ENCODE measurements around the gene PATL2.
"Not testable (repeated sequence)": the region's sequence is repeated elsewhere in the genome, so short reads cannot be mapped to it uniquely, and the experiment has no call there.

Gene PATL2

DNA sequence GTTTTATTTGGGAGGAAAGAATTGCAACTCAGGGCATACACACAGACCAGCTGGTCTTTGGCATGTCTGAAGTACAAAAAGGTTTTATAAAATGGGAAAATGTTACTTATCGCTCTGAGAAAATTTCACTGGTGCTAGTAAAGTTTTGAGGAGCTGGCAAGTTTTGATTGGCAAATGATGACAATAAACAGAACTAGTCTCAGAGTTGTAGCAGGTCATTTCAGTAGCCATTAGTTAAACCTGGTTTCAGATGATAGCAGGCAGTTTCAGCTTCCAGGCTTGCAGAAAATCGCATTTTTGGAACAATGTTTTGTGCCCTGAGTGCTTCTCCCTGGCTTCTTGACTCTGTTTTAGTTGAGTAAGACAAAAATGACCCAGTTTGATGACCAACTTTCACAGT, 10.9 kb upstream of the PATL2 start:
- Histone ChIP-seq H3K4me3 (ENCODE audit: low read depth, low read length, poor library complexity, severe bottlenecking) (no peak overlapping the region), H2AFZ (ENCODE audit: low read length) (0 out of 2 replicates have a peak overlapping the region, but pooled peaks have one; percentile 13), H3K36me3 (ENCODE audit: insufficient read depth, low read length) (peaks cover 19% of the 10 kb centered on the region), H3K27ac (ENCODE audit: low read depth, low read length, poor library complexity, severe bottlenecking) (peak overlapping the region; percentile 86), H4K20me1 (ENCODE audit: insufficient read depth, low read length) (no peaks in the 10 kb centered on the region), H3K9me2 (ENCODE audit: low read depth, low read length) (no peaks in the 10 kb centered on the region), H3K9ac (ENCODE audit: low read length) (peak overlapping the region; percentile 36; the same call in 1 of the 2 replicates), H3K27me3 (ENCODE audit: insufficient read depth, low read length) (no peaks in the 10 kb centered on the region), H3K79me2 (ENCODE audit: insufficient read depth, low read length) (no peaks in the 10 kb centered on the region), H3F3A (ENCODE audit: insufficient read depth, low read length) (peaks cover 4% of the 10 kb centered on the region; the same call in 1 of the 2 replicates), H3K4me2 (ENCODE audit: low read length) (no peak overlapping the region), H3K9me3 (ENCODE audit: low read length) (no peaks in the 10 kb centered on the region), H3K4me1 (ENCODE audit: insufficient read depth, low read length, severe bottlenecking) (peaks cover 77% of the 10 kb centered on the region)
- TF ChIP-seq, protein P1, sequence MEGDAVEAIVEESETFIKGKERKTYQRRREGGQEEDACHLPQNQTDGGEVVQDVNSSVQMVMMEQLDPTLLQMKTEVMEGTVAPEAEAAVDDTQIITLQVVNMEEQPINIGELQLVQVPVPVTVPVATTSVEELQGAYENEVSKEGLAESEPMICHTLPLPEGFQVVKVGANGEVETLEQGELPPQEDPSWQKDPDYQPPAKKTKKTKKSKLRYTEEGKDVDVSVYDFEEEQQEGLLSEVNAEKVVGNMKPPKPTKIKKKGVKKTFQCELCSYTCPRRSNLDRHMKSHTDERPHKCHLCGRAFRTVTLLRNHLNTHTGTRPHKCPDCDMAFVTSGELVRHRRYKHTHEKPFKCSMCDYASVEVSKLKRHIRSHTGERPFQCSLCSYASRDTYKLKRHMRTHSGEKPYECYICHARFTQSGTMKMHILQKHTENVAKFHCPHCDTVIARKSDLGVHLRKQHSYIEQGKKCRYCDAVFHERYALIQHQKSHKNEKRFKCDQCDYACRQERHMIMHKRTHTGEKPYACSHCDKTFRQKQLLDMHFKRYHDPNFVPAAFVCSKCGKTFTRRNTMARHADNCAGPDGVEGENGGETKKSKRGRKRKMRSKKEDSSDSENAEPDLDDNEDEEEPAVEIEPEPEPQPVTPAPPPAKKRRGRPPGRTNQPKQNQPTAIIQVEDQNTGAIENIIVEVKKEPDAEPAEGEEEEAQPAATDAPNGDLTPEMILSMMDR (IDR thresholded peaks at IDR 0.05; ENCODE audit: low read length) = no peak
- no peak for TF ChIP-seq EZH2 (IDR thresholded peaks at IDR 0.05; ENCODE audit: borderline replicate concordance, low read length)

DNA sequence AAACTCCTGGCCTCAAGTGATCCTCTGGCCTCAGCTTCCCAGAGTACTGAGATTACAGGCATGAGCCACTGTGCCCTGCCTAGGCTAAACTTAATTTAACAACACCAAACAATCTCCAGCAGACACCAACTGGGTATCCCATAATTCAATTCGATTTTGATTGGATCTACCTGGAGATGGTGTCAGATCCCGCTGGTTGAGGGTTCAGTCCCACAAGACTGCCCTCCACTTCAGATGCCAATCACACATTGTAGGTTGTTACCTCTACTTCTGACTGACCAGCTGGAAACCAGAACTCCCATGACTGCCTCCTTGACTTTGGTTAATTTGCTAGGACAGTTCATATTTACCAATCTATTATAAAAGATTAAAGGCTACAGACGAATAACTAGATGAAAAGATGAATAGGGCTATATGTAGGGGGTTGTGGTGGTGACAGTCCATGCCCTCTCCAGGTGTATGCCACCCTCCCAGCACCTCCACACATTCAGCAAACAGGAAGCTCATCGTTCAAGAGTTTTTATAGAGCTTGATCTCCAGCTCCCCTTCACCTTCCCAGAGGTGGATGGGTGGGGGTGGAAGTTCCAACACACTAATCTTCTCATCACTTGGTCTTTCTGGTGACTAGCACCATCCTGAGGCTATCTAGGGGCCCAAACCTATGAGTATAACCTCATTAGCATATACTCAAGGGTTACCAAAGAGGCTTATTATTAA, 9.5 kb upstream of the PATL2 start:
- Histone ChIP-seq H4K20me1 (ENCODE audit: insufficient read depth, low read length) (no peaks in the 10 kb centered on the region), H3K9ac (ENCODE audit: low read length) (no peak overlapping the region)

DNA sequence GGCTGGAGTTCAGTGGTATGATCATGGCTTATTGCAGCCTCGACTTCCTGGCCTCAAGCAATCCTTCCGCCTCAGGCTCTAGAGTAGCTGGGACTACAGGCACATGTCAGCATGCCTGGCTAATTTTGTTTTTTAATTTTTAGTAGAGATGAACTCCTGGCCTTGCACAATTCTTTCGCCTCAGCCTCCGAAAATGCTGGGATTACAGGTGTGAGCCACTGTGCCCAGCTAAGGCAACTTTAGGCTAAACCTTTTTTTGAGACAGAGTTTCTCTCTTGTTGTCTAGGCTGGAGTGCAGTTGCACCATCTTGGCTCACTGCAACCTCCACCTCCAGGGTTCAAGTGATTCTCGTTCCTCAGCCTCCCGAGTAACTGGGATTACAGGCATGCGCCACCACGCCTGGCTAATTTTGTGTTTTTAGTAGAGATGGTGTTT, 8.9 kb upstream of the PATL2 start:
- not testable (repeated sequence) for H3K9ac ChIP-seq (ENCODE audit: low read length)

More for the DNA sequence above, 9.5 kb upstream of the PATL2 start:
- peaks cover 4% of the 10 kb centered on the region; the same call in 1 of the 2 replicates for H3F3A ChIP-seq (ENCODE audit: insufficient read depth, low read length)
- H3K4me3 ChIP-seq (ENCODE audit: low read depth, low read length, poor library complexity, severe bottlenecking) = no peak overlapping the region
- peaks cover 33% of the 10 kb centered on the region for H3K36me3 ChIP-seq (ENCODE audit: insufficient read depth, low read length)
- H3K27me3 ChIP-seq (ENCODE audit: insufficient read depth, low read length) = no peaks in the 10 kb centered on the region
- no peaks in the 10 kb centered on the region for H3K9me2 ChIP-seq (ENCODE audit: low read depth, low read length)
- peak overlapping the region; percentile 86 for H3K27ac ChIP-seq (ENCODE audit: low read depth, low read length, poor library complexity, severe bottlenecking)
- H3K4me1 ChIP-seq (ENCODE audit: insufficient read depth, low read length, severe bottlenecking) = peaks cover 63% of the 10 kb centered on the region
- no peak for TF ChIP-seq EZH2 (IDR thresholded peaks at IDR 0.05; ENCODE audit: borderline replicate concordance, low read length)
- TF ChIP-seq, protein P1 (IDR thresholded peaks at IDR 0.05; ENCODE audit: low read length) = no peak
- no peak overlapping the region for H2AFZ ChIP-seq (ENCODE audit: low read length)
- no peaks in the 10 kb centered on the region for H3K9me3 ChIP-seq (ENCODE audit: low read length)
- no peak overlapping the region for H3K4me2 ChIP-seq (ENCODE audit: low read length)
- H3K79me2 ChIP-seq (ENCODE audit: insufficient read depth, low read length) = no peaks in the 10 kb centered on the region

More for the DNA sequence above, 8.9 kb upstream of the PATL2 start:
- H3K36me3 ChIP-seq (ENCODE audit: insufficient read depth, low read length) = peaks cover 39% of the 10 kb centered on the region
- not testable (repeated sequence) for H3K79me2 ChIP-seq (ENCODE audit: insufficient read depth, low read length); H3K4me3 ChIP-seq (ENCODE audit: low read depth, low read length, poor library complexity, severe bottlenecking); H2AFZ ChIP-seq (ENCODE audit: low read length); H3F3A ChIP-seq (ENCODE audit: insufficient read depth, low read length); H3K9me3 ChIP-seq (ENCODE audit: low read length); H3K4me2 ChIP-seq (ENCODE audit: low read length); H4K20me1 ChIP-seq (ENCODE audit: insufficient read depth, low read length); H3K9me2 ChIP-seq (ENCODE audit: low read depth, low read length); H3K27me3 ChIP-seq (ENCODE audit: insufficient read depth, low read length)
- peak overlapping the region; percentile 86 for H3K27ac ChIP-seq (ENCODE audit: low read depth, low read length, poor library complexity, severe bottlenecking)
- H3K4me1 ChIP-seq (ENCODE audit: insufficient read depth, low read length, severe bottlenecking) = peaks cover 57% of the 10 kb centered on the region
